ENCODE data around the gene DCLK1.

GRCh38 chr13:35976126-35976525 is 155.1 kb downstream of the DCLK1 start:
- TF ChIP-seq CTCF (IDR thresholded peaks at IDR 0.05) (no peak), POLR2A (IDR thresholded peaks at IDR 0.05) (no peak), EP300 (IDR thresholded peaks at IDR 0.05) (no peak), POLR2AphosphoS5 (IDR thresholded peaks at IDR 0.05) (no peak)

Measured in suprapubic skin (tissue), 4 donors.